ENCODE results near the gene ACTR3C. TPM values are rescaled to one million over a fixed set of nuclear protein-coding genes. Genes with fewer than 3 reads are reported as not detected.

The ACTR3C gene
- under 1 TPM in 1 of 2 donors, not detected in 1; 0.92 TPM for total RNA-seq
- polyA plus RNA-seq (2013, experiment 1 of 2), result 0.46 TPM
- polyA plus RNA-seq (2013, experiment 2 of 2), result 0.25 TPM
- long read RNA-seq, experiment 1, result 0 reads
- long read RNA-seq, experiment 2, result 0 reads
- long read RNA-seq, experiment 3, partial matches to known transcripts, result 0 of 3 reads
- long read RNA-seq, experiment 3, other reads (novel, unspliced or antisense), result 3 of 3 reads
- long read RNA-seq, experiment 4, result 0 reads

GRCh38 chr7:150322833-150323681, at the start of gene ACTR3C, which contains the start of gene LRRC61:
TSS of gene ACTR3C (minus strand) at chr7:150323545. CDS start at chr7:150295296, 28,249 bp downstream.
TSS of gene LRRC61 (plus strand) at chr7:150323355. CDS start at chr7:150336862, 13,507 bp downstream.
- no peaks in the 10 kb centered on the region for H3K9me3 ChIP-seq (ENCODE audit: control insufficient read depth, low read length)
- peaks cover 22% of the 10 kb centered on the region for H3K36me3 ChIP-seq (ENCODE audit: control insufficient read depth, insufficient read depth, low read length)
- Mint-ChIP-seq H3K27ac (peak within 1 kb of the TSS; percentile 94), H3K4me1 (peaks cover 14% of the 10 kb centered on the region), H3K4me3 (peak within 1 kb of the TSS; percentile 74), H3K36me3 (ENCODE audit: low read depth) (peaks cover 31% of the 10 kb centered on the region), H3K9me3 (no peaks in the 10 kb centered on the region), H3K27me3 (ENCODE audit: insufficient read depth) (no peaks in the 10 kb centered on the region)
- 37 to 54% methylated on average over 31 to 82 of the region's 82 CpGs for WGBS, 2 experiments (ENCODE audit: insufficient coverage in 1 of 2, insufficient read length in 1 of 2)
- no peaks in the 10 kb centered on the region for H3K27me3 ChIP-seq (ENCODE audit: control insufficient read depth, insufficient read depth, low read length, poor library complexity, severe bottlenecking)
- TF ChIP-seq CTCF (conservative IDR thresholded peaks at IDR 0.05), result peak; percentile 62
- no peaks in the 10 kb centered on the region for H3K4me1 ChIP-seq (ENCODE audit: control insufficient read depth, insufficient read depth, low read length)
- no peak within 1 kb of the TSS for H3K27ac ChIP-seq (ENCODE audit: low read depth, low read length)
- DNase-seq, result peak; percentile 83
- H3K4me3 ChIP-seq (ENCODE audit: low read length), result peak within 1 kb of the TSS; percentile 87
- H3K9ac ChIP-seq (ENCODE audit: extremely low read depth, low read length, poor library complexity, severe bottlenecking), result peak within 1 kb of the TSS; percentile 63

DNA sequence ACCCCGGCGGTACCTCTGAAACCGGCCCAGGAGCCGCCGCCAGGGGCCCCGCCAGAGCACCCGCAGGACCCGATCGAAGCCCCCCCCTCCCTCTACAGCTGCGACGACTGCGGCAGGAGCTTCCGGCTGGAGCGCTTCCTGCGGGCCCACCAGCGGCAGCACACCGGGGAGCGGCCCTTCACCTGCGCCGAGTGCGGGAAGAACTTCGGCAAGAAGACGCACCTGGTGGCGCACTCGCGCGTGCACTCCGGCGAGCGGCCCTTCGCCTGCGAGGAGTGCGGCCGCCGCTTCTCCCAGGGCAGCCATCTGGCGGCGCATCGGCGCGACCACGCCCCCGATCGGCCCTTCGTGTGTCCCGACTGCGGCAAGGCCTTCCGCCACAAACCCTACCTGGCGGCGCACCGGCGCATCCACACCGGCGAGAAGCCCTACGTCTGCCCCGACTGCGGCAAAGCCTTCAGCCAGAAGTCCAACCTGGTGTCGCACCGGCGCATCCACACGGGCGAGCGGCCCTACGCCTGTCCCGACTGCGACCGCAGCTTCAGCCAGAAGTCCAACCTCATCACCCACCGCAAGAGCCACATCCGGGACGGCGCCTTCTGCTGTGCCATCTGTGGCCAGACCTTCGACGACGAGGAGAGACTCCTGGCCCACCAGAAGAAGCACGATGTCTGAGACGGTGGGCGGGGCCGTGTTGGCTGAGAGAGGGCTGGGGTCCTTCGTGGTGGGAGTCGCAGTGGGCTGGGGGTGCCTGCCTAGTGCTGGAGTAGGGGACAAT, 49.1 kb upstream of the ACTR3C start:
- Mint-ChIP-seq H3K27ac (peak overlapping the region; percentile 72), H3K27me3 (ENCODE audit: insufficient read depth) (no peaks in the 10 kb centered on the region), H3K4me1 (peaks cover 53% of the 10 kb centered on the region), H3K4me3 (no peak overlapping the region), H3K9me3 (no peaks in the 10 kb centered on the region), H3K36me3 (ENCODE audit: low read depth) (peaks cover 36% of the 10 kb centered on the region)
- Histone ChIP-seq H3K9ac (ENCODE audit: extremely low read depth, low read length, poor library complexity, severe bottlenecking) (no peak overlapping the region), H3K27me3 (ENCODE audit: control insufficient read depth, insufficient read depth, low read length, poor library complexity, severe bottlenecking) (no peaks in the 10 kb centered on the region), H3K27ac (ENCODE audit: low read depth, low read length) (no peak overlapping the region), H3K4me3 (ENCODE audit: low read length) (no peak overlapping the region), H3K36me3 (ENCODE audit: control insufficient read depth, insufficient read depth, low read length) (peaks cover 37% of the 10 kb centered on the region), H3K9me3 (ENCODE audit: control insufficient read depth, low read length) (no peaks in the 10 kb centered on the region), H3K4me1 (ENCODE audit: control insufficient read depth, insufficient read depth, low read length) (peaks cover 26% of the 10 kb centered on the region)
- 96% methylated on average over 63 to 79 of the region's 79 CpGs for WGBS, 2 experiments (ENCODE audit: insufficient coverage in 1 of 2, insufficient read length in 1 of 2)
- TF ChIP-seq CTCF (conservative IDR thresholded peaks at IDR 0.05), result no peak
- peak; percentile 56 for DNase-seq

- H3K9me3 Mint-ChIP-seq, result no peaks in the 10 kb centered on the region
- Histone ChIP-seq H3K36me3 (ENCODE audit: control insufficient read depth, insufficient read depth, low read length) (peaks cover 37% of the 10 kb centered on the region), H3K9ac (ENCODE audit: extremely low read depth, low read length, poor library complexity, severe bottlenecking) (no peak overlapping the region), H3K27me3 (ENCODE audit: control insufficient read depth, insufficient read depth, low read length, poor library complexity, severe bottlenecking) (no peaks in the 10 kb centered on the region), H3K4me3 (ENCODE audit: low read length) (no peak overlapping the region), H3K27ac (ENCODE audit: low read depth, low read length) (no peak overlapping the region), H3K4me1 (ENCODE audit: control insufficient read depth, insufficient read depth, low read length) (peaks cover 26% of the 10 kb centered on the region), H3K9me3 (ENCODE audit: control insufficient read depth, low read length) (no peaks in the 10 kb centered on the region)
- WGBS, 2 experiments (ENCODE audit: insufficient coverage in 1 of 2, insufficient read length in 1 of 2), result 95 to 100% methylated on average over 9 to 30 of the region's 30 CpGs
- H3K36me3 Mint-ChIP-seq (ENCODE audit: low read depth), result peaks cover 36% of the 10 kb centered on the region
- H3K27ac Mint-ChIP-seq, result no peak overlapping the region
- H3K27me3 Mint-ChIP-seq (ENCODE audit: insufficient read depth), result no peaks in the 10 kb centered on the region
- H3K4me1 Mint-ChIP-seq, result peaks cover 47% of the 10 kb centered on the region
- TF ChIP-seq CTCF (conservative IDR thresholded peaks at IDR 0.05), result no peak
- DNase-seq, result peak; percentile 44
- H3K4me3 Mint-ChIP-seq, result no peak overlapping the region
These were observed 48.6 kb upstream of the ACTR3C start for GRCh38 chr7:150371996-150372270.

All from endodermal cell (in vitro differentiated cells).